Spleen (tissue), 11 donors: Measurements from ENCODE around the gene PRPF19. TPM values are rescaled to one million over a fixed set of nuclear protein-coding genes. Genes with fewer than 3 reads are reported as not detected.
A peak's percentile ranks its signal among the peaks of the same experiment; 100 is the strongest.

ENCODE experiments used
- DNase-seq: peaks from one replicate; pipeline ENCODE4 v3.0.0-alpha.2; 2020
- H3K27ac ChIP-seq, 8 donors: fragments of 200-600 bp; sonication (generic) in 7 of 8; 1 replicate in 4 of 8; 2 replicates in 4 of 8; pipeline versions ENCODE4 v1.5.0 to v1.8.0; 2016 to 2021; ENCODE audit warnings: inconsistent platforms in 4 of 8, mild to moderate bottlenecking in 4 of 8, moderate library complexity in 1 of 8
- H3K27me3 ChIP-seq, 7 donors: fragments of 200-600 bp; sonication (generic) in 6 of 7; replicated peaks in 1 of 7; 1 replicate in 4 of 7; 2 replicates in 3 of 7; pipeline versions ENCODE4 v1.5.0 to v1.8.0; 2016 to 2021; ENCODE audit warnings: inconsistent platforms in 3 of 7, mild to moderate bottlenecking in 1 of 7
- H3K36me3 ChIP-seq, 6 donors: fragments of 200-600 bp; sonication (generic) in 5 of 6; 1 replicate in 4 of 6; 2 replicates in 2 of 6; pipeline versions ENCODE4 v1.5.0 to v1.8.0; 2016 to 2021; ENCODE audit warnings: inconsistent platforms in 2 of 6
- H3K4me1 ChIP-seq, 6 donors: fragments of 200-600 bp; sonication (generic) in 5 of 6; 1 replicate in 3 of 6; 2 replicates in 3 of 6; pipeline versions ENCODE4 v1.5.0 to v1.8.0; 2016 to 2021; ENCODE audit warnings: inconsistent platforms in 3 of 6
- H3K4me3 ChIP-seq, 8 donors: fragments of 200-600 bp; sonication (generic) in 7 of 8; 1 replicate in 4 of 8; 2 replicates in 4 of 8; pipeline versions ENCODE4 v1.5.0 to v1.8.0; 2016 to 2021; ENCODE audit warnings: inconsistent platforms in 4 of 8, mild to moderate bottlenecking in 4 of 8, moderate library complexity in 2 of 8
- H3K9me3 ChIP-seq, 8 donors: fragments of 200-600 bp; sonication (generic) in 7 of 8; 1 replicate in 4 of 8; 2 replicates in 4 of 8; pipeline versions ENCODE4 v1.5.0 to v1.8.0; 2016 to 2021; ENCODE audit warnings: inconsistent platforms in 4 of 8
- POLR2A ChIP-seq, 3 donors: fragments of 450-650 bp; IDR thresholded peaks; one replicate each; pipeline ENCODE4 v1.5.1; 2017; ENCODE audit warnings: antibody characterized with exemption in 3 of 3, mild to moderate bottlenecking in 1 of 3
- POLR2AphosphoS5 ChIP-seq, 3 donors: sonication (generic); formaldehyde crosslinking; IDR thresholded peaks; one replicate each; pipeline ENCODE4 v1.5.1; 2017; ENCODE audit warnings: antibody characterized with exemption in 3 of 3
- WGBS, 5 donors: extraction: QIAGEN DNeasy Blood & Tissue Kit in 3 of 5; methylation state at CpG; one replicate each; pipeline versions ENCODE4 v1.1.5 to v1.1.7; 2013 to 2018; 5-methylcytosine and 5-hydroxymethylcytosine counted together
- intact Hi-C: fragments of 100-400 bp; cut with DNase I; formaldehyde crosslinking; loops from one replicate; pipeline ENCODE4 v1.15.0; 2023; ENCODE audit warnings: low total_unique reads
- polyA plus RNA-seq, 3 donors: library from polyadenylated mRNA; stranded (reverse); fragments of 200-250 nt; gene quantifications; one replicate each; pipeline ENCODE4 v1.2.1, GENCODE V29; 2013
- total RNA-seq, 7 donors: library from RNA; depleted of rRNA in 3 of 7; stranded (reverse); fragments of >200 nt in 3 of 7; fragmentation: NEBNext Ultra II Directional in 4 of 7; extraction: Animal tissue kit (Norgen Biotek cat#: 25700) in 4 of 7; gene quantifications; one replicate each; pipeline versions ENCODE4 v1.1.0 to v1.2.1, GENCODE V29; 2016 to 2021
- TF ChIP-seq, protein P1 (sequence below), 11 experiments: fragments of 200-600 bp in 7 of 11; fragments of 450-650 bp in 4 of 11; sonication (generic) in 4 of 11; IDR thresholded peaks in 8 of 11; conservative IDR thresholded peaks in 3 of 11; 1 replicate in 7 of 11; 2 replicates in 4 of 11; pipeline versions ENCODE4 v1.4.0 to v1.8.0; 2016 to 2021; ENCODE audit warnings: antibody characterized with exemption in 11 of 11, inconsistent platforms in 4 of 11, mild to moderate bottlenecking in 1 of 11
- donor health status: healthy with polysubstance abuse.
- donor health status: DM: no; HTN: no; CAD: no; lungs with moderate emphysema.
- donor health status: DM: no; HTN: no; CAD: no.
- donor health status: Bipolar disorder and iron deficiency.
- donor health status: healthy.
- donor health status: DM: no; HTN: no; CAD: no.
- donor health status: DM: yes; HTN: yes; CAD: no.

The PRPF19 gene
- total and polyA plus RNA-seq, 10 donors: 58.7 to 81.1 (median 70.1) TPM

GRCh38 chr11:60924110-60924905, 17.9 kb upstream of the PRPF19 start, which contains the start of gene TMEM132A:
Gene TMEM132A, plus strand, starts transcription at chr11:60924460. Its CDS starts 174 bp downstream, at chr11:60924634.
- intact Hi-C loops: no loop called here
- peaks cover 8 to 44% (median 36%) of the 10 kb centered on the region in 6 donors for H3K36me3 ChIP-seq
- TF ChIP-seq, protein P1, sequence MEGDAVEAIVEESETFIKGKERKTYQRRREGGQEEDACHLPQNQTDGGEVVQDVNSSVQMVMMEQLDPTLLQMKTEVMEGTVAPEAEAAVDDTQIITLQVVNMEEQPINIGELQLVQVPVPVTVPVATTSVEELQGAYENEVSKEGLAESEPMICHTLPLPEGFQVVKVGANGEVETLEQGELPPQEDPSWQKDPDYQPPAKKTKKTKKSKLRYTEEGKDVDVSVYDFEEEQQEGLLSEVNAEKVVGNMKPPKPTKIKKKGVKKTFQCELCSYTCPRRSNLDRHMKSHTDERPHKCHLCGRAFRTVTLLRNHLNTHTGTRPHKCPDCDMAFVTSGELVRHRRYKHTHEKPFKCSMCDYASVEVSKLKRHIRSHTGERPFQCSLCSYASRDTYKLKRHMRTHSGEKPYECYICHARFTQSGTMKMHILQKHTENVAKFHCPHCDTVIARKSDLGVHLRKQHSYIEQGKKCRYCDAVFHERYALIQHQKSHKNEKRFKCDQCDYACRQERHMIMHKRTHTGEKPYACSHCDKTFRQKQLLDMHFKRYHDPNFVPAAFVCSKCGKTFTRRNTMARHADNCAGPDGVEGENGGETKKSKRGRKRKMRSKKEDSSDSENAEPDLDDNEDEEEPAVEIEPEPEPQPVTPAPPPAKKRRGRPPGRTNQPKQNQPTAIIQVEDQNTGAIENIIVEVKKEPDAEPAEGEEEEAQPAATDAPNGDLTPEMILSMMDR (IDR thresholded peaks at IDR 0.05 in 8 of 11, conservative IDR thresholded peaks at IDR 0.05 in 3 of 11): no peak
- TF ChIP-seq POLR2A (IDR thresholded peaks at IDR 0.05): no peak
- peak; percentile 25 to 67 (median 64) for TF ChIP-seq POLR2AphosphoS5 (IDR thresholded peaks at IDR 0.05)
- peak within 1 kb of the TSS in 2 of 8 donors; percentile 21 to 53 for H3K27ac ChIP-seq
- H3K9me3 ChIP-seq: no peaks in the 10 kb centered on the region
- peak; percentile 87 for DNase-seq
- peaks cover 14 to 43% (median 34%) of the 10 kb centered on the region in 6 donors for H3K4me1 ChIP-seq
- peak within 1 kb of the TSS; percentile 37 to 85 (median 52) for H3K4me3 ChIP-seq
- peaks cover 0 to 35% (median 15%) of the 10 kb centered on the region in 7 donors for H3K27me3 ChIP-seq
- 0 to 5% (median 1%) methylated on average over 42 to 69 of the region's 69 CpGs for WGBS, 5 donors

DNA sequence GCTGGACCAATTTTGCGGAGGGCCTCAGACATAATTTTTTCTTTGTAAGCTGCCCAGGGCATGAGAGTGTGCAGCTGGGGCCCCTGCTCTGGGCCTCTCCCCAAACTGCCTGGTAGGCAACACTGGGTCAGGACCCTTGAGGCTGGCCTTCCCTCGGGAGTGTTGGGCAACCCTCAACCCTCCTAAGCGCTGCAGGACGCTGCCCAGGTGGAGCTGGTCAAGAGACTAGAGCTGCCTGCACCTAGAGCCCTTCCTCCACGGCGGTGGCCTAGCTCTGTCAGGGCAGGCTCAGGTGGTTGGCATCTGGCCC, 17.4 kb upstream of the PRPF19 start:
- Histone ChIP-seq H3K27me3 (peaks cover 0 to 35% (median 15%) of the 10 kb centered on the region in 7 donors), H3K36me3 (peaks cover 8 to 44% (median 36%) of the 10 kb centered on the region in 6 donors), H3K4me3 (peak overlapping the region in 3 of 8 donors; percentile 51 to 85 (median 71)), H3K9me3 (no peaks in the 10 kb centered on the region), H3K4me1 (peaks cover 18 to 48% (median 39%) of the 10 kb centered on the region in 6 donors), H3K27ac (no peak overlapping the region)
- intact Hi-C loops: no loop called here
- TF ChIP-seq POLR2A (IDR thresholded peaks at IDR 0.05) (no peak), POLR2AphosphoS5 (IDR thresholded peaks at IDR 0.05) (no peak)
- TF ChIP-seq, protein P1 (IDR thresholded peaks at IDR 0.05 in 8 of 11, conservative IDR thresholded peaks at IDR 0.05 in 3 of 11): no peak
- 50 to 62% (median 59%) methylated on average over 6 of the region's 6 CpGs for WGBS, 5 donors
- DNase-seq: peak; percentile 76

DNA sequence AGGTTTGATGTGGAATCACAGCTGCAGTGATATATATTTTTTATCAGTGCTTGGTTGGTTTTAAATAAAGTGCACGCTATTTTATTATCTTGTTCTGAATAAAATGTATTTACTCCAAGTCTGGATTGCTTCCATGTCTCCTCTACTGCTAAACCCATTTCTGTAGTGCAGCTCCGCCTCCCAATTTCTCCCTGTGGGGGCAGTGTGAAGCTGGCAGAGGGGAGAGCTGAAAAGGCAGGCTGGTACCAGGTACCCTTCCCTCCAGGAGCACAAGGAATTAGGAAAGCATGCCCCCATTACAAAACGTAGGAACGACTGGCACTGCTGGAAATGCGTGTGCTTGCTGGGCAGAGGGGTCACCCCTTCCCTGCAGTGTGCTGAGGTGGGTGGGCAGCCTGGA, 16.9 kb upstream of the PRPF19 start:
- 77 to 92% (median 89%) methylated on average over 5 of the region's 5 CpGs for WGBS, 5 donors
- intact Hi-C loops: no loop called here
- Histone ChIP-seq H3K27me3 (peaks cover 0 to 35% (median 15%) of the 10 kb centered on the region in 7 donors), H3K27ac (no peak overlapping the region), H3K4me1 (peaks cover 20 to 52% (median 43%) of the 10 kb centered on the region in 6 donors), H3K36me3 (peaks cover 8 to 44% (median 36%) of the 10 kb centered on the region in 6 donors), H3K9me3 (no peaks in the 10 kb centered on the region), H3K4me3 (no peak overlapping the region)
- TF ChIP-seq, protein P1 (IDR thresholded peaks at IDR 0.05 in 8 of 11, conservative IDR thresholded peaks at IDR 0.05 in 3 of 11): no peak
- no peak for TF ChIP-seq POLR2A (IDR thresholded peaks at IDR 0.05)
- TF ChIP-seq POLR2AphosphoS5 (IDR thresholded peaks at IDR 0.05): no peak
- no peak for DNase-seq

DNA sequence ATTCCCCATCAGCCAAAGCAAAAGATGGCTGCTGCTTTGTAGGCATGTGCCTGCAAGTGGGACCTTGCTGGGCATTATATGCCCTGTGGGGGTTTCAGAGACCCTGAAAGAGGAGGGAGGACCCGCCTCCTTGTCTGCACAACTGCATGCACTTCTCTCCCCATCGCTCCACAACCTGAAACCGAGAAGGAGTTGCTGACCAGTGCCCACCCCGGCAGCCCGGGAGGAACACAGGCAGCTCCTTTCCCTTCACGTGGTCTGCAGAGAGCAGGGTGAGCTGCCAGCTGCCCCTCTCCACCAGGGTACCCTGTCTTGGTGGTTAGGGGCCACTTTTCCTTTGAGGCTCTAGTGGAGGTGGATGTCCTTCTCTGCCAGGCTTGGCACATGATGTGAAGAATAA, 16.5 kb upstream of the PRPF19 start:
- Histone ChIP-seq H3K36me3 (peaks cover 8 to 44% (median 36%) of the 10 kb centered on the region in 6 donors), H3K4me3 (no peak overlapping the region), H3K27ac (no peak overlapping the region), H3K4me1 (peaks cover 20 to 57% (median 47%) of the 10 kb centered on the region in 6 donors), H3K9me3 (no peaks in the 10 kb centered on the region), H3K27me3 (peaks cover 0 to 35% (median 15%) of the 10 kb centered on the region in 7 donors)
- DNase-seq: peak; percentile 59
- intact Hi-C loops: no loop called here
- 89 to 93% (median 92%) methylated on average over 6 of the region's 6 CpGs for WGBS, 5 donors
- no peak for TF ChIP-seq POLR2AphosphoS5 (IDR thresholded peaks at IDR 0.05)
- TF ChIP-seq POLR2A (IDR thresholded peaks at IDR 0.05): no peak
- TF ChIP-seq, protein P1 (IDR thresholded peaks at IDR 0.05 in 8 of 11, conservative IDR thresholded peaks at IDR 0.05 in 3 of 11): no peak
